Fibroblast of lung (primary cell): ENCODE data around the gene EFNA2. TPM values are rescaled to one million over a fixed set of nuclear protein-coding genes. Genes with fewer than 3 reads are reported as not detected.

ENCODE experiments used
- DNase-seq, 2 donors: peaks; one replicate each; pipeline versions ENCODE4 v3.0.0 to v3.0.0-alpha.2; 2010; ENCODE audit warnings: low read depth in 2 of 2
- H2AFZ ChIP-seq: 2 replicates; pipeline ENCODE4 v1.5.1; 2012; ENCODE audit warnings: low read length, control low read depth, inconsistent platforms
- H3K27ac ChIP-seq: 2 replicates; pipeline ENCODE4 v1.5.1; 2011; ENCODE audit warnings: low read length, control low read depth; ENCODE audit not compliant: insufficient read depth
- H3K27me3 ChIP-seq: 2 replicates; pipeline ENCODE4 v1.5.1; 2011; ENCODE audit warnings: mild to moderate bottlenecking, low read length; ENCODE audit not compliant: control insufficient read depth, insufficient read depth
- H3K36me3 ChIP-seq: 2 replicates; pipeline ENCODE4 v1.5.1; 2011; ENCODE audit warnings: low read length; ENCODE audit not compliant: control insufficient read depth, insufficient read depth
- H3K4me1 ChIP-seq: 2 replicates; pipeline ENCODE4 v1.5.1; 2011; ENCODE audit warnings: low read length; ENCODE audit not compliant: control insufficient read depth, insufficient read depth; ENCODE audit errors: extremely low read depth
- H3K4me2 ChIP-seq: 2 replicates; pipeline ENCODE4 v1.5.1; 2011; ENCODE audit warnings: low read length, control low read depth; ENCODE audit not compliant: insufficient read depth; ENCODE audit errors: extremely low read depth
- H3K4me3 ChIP-seq, 4 experiments: fragments of 200-600 bp in 1 of 4; sonication (generic) in 1 of 4; replicated peaks in 1 of 4; 2 replicates each; pipeline ENCODE4 v1.5.1; 2011 to 2016; ENCODE audit warnings: low read length in 4 of 4, low read depth in 3 of 4, mild to moderate bottlenecking in 3 of 4, control low read depth in 2 of 4, inconsistent platforms in 1 of 4, mixed read lengths in 1 of 4; ENCODE audit not compliant: insufficient read depth in 1 of 4; ENCODE audit errors: control extremely low read depth in 1 of 4
- H3K79me2 ChIP-seq: 2 replicates; pipeline ENCODE4 v1.5.1; 2012; ENCODE audit warnings: mild to moderate bottlenecking, low read length, inconsistent platforms; ENCODE audit not compliant: control insufficient read depth, insufficient read depth
- H3K9ac ChIP-seq: 2 replicates; pipeline ENCODE4 v1.5.1; 2011; ENCODE audit warnings: mild to moderate bottlenecking, low read length, control low read depth; ENCODE audit not compliant: insufficient read depth
- H3K9me3 ChIP-seq: 2 replicates; pipeline ENCODE4 v1.5.1; 2012; ENCODE audit warnings: low read depth, low read length; ENCODE audit not compliant: control insufficient read depth, insufficient read depth
- H4K20me1 ChIP-seq: 2 replicates; pipeline ENCODE4 v1.5.1; 2011; ENCODE audit warnings: low read length; ENCODE audit not compliant: control insufficient read depth, insufficient read depth; ENCODE audit errors: extremely low read depth
- EZH2 ChIP-seq: IDR thresholded peaks from 2 replicates; pipeline ENCODE4 v1.5.1; 2012; ENCODE audit warnings: low read length, control low read depth, mild to moderate bottlenecking; ENCODE audit errors: missing control alignments
- polyA plus RNA-seq, 2 donors: library from polyadenylated mRNA; depleted of rRNA in 1 of 2; stranded (reverse) in 1 of 2; unstranded in 1 of 2; fragments of >200 nt; gene quantifications; 2 replicates each; pipeline ENCODE4 v1.2.1, GENCODE V29; 2011 to 2012; ENCODE audit warnings: missing spikeins in 1 of 2
- total RNA-seq: library from RNA; depleted of rRNA; stranded (reverse); fragments of >200 nt; gene quantifications from 2 replicates; pipeline ENCODE4 v1.2.1, GENCODE V29; 2014
- TF ChIP-seq, protein P1 (sequence below), 2 donors: IDR thresholded peaks in 1 of 2; conservative IDR thresholded peaks in 1 of 2; 1 replicate in 1 of 2; 2 replicates in 1 of 2; pipeline ENCODE4 v1.5.1; 2011 to 2012; ENCODE audit warnings: low read length in 2 of 2, control low read depth in 1 of 2, inconsistent platforms in 1 of 2, low read depth in 1 of 2, mild to moderate bottlenecking in 1 of 2

EFNA2 gene
- total and polyA plus RNA-seq, 2 donors (not counting 1 experiment from before 2014, with no cell fraction given): 0.17 TPM; not detected in 1

DNA sequence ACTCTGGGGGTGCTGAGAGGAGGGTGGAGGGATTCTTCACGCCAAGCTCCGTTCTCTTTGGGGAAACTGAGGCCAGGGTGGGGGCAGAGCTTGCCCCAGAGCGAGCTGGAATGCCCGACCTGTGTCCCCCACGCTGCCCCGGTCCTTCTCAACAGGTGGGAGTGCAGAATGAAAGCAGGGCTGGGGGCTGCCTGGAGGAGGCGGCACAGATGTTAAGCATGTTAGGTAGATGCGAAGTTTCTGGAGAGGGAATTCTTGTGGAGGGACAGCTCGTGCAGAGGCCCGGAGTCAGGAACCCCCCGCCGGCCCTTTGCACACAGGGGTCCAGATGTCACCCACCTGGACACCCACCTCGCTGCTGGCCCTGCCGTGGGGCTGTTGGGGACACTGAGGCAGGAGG is 9.0 kb downstream of the EFNA2 start:
- Histone ChIP-seq H3K9me3 (no peaks in the 10 kb centered on the region), H3K27ac (no peak overlapping the region), H3K79me2 (no peaks in the 10 kb centered on the region), H3K4me2 (no peak overlapping the region), H3K4me1 (no peaks in the 10 kb centered on the region), H3K27me3 (no peaks in the 10 kb centered on the region), H2AFZ (no peak overlapping the region), H4K20me1 (no peaks in the 10 kb centered on the region), H3K36me3 (no peaks in the 10 kb centered on the region), H3K4me3 (no peak overlapping the region), H3K9ac (no peak overlapping the region)
- TF ChIP-seq, protein P1, sequence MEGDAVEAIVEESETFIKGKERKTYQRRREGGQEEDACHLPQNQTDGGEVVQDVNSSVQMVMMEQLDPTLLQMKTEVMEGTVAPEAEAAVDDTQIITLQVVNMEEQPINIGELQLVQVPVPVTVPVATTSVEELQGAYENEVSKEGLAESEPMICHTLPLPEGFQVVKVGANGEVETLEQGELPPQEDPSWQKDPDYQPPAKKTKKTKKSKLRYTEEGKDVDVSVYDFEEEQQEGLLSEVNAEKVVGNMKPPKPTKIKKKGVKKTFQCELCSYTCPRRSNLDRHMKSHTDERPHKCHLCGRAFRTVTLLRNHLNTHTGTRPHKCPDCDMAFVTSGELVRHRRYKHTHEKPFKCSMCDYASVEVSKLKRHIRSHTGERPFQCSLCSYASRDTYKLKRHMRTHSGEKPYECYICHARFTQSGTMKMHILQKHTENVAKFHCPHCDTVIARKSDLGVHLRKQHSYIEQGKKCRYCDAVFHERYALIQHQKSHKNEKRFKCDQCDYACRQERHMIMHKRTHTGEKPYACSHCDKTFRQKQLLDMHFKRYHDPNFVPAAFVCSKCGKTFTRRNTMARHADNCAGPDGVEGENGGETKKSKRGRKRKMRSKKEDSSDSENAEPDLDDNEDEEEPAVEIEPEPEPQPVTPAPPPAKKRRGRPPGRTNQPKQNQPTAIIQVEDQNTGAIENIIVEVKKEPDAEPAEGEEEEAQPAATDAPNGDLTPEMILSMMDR (conservative IDR thresholded peaks at IDR 0.05 in 1 of 2, IDR thresholded peaks at IDR 0.05 in 1 of 2; ENCODE audit: low read depth in 1 of 2, low read length in 2 of 2): no peak
- TF ChIP-seq EZH2: no peak
- no peak for DNase-seq

DNA sequence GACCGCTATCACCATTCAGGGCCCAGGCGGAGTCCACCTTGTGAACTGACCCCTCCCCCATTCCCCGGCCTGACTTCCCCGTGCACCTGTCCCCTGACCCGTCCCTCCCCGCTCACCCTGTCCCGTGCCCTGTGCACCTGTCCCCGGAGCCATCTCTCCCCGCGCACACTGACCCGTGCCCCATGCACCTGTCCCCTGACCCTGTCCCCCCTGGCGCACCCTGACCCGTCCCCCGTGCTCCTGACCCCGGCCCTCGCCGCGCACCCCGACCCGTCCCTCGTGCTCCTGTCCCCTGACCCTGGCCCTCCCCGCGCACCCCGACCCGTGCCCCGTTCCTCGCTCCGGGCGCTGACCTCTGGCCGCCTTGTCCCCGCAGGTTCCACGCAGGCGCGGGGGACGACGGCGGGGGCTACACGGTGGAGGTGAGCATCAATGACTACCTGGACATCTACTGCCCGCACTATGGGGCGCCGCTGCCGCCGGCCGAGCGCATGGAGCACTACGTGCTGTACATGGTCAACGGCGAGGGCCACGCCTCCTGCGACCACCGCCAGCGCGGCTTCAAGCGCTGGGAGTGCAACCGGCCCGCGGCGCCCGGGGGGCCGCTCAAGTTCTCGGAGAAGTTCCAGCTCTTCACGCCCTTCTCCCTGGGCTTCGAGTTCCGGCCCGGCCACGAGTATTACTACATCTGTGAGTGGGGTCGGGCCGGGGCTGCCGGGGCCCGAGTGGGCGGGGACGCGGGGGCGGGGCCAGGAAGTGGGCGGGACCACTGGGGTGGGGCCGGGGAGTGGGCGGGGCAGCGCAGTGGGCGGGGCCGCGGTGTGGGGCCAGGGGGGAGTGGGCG is 9.7 kb downstream of the EFNA2 start:
- Histone ChIP-seq H2AFZ (no peak overlapping the region), H3K4me2 (peak overlapping the region; percentile 13), H3K27ac (no peak overlapping the region), H3K79me2 (no peaks in the 10 kb centered on the region), H3K36me3 (no peaks in the 10 kb centered on the region), H3K9ac (no peak overlapping the region), H3K4me3 (no peak overlapping the region), H4K20me1 (no peaks in the 10 kb centered on the region), H3K4me1 (no peaks in the 10 kb centered on the region), H3K27me3 (no peaks in the 10 kb centered on the region), H3K9me3 (no peaks in the 10 kb centered on the region)
- DNase-seq: no peak
- no peak for TF ChIP-seq EZH2
- TF ChIP-seq, protein P1 (conservative IDR thresholded peaks at IDR 0.05 in 1 of 2, IDR thresholded peaks at IDR 0.05 in 1 of 2; ENCODE audit: low read depth in 1 of 2, low read length in 2 of 2): no peak

DNA sequence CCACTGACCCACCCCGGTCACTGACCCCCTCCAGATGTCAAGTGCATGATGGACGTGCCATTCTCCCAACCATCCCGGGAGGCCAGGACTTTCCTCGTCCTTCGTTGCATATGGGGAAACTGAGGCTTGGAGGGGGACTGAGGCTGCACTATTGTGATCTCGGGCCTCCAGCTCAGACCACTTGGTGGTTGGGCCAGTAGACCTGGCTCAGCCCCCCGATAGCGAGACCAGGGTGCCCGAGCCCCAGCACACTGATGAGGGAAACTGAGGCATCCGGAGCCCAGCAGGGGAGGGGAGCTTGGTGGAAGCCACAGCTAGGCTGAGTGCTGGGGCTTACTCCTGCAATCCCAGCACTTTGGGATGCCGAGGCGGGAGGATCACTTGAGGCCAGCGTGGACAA is 10.4 kb downstream of the EFNA2 start:
- no peak overlapping the region for H3K4me3 ChIP-seq
- no peaks in the 10 kb centered on the region for H3K9me3 ChIP-seq
- H4K20me1 ChIP-seq: no peaks in the 10 kb centered on the region
- TF ChIP-seq, protein P1 (conservative IDR thresholded peaks at IDR 0.05 in 1 of 2, IDR thresholded peaks at IDR 0.05 in 1 of 2; ENCODE audit: low read depth in 1 of 2, low read length in 2 of 2): no peak
- no peak for TF ChIP-seq EZH2
- H3K79me2 ChIP-seq: no peaks in the 10 kb centered on the region
- no peaks in the 10 kb centered on the region for H3K36me3 ChIP-seq
- no peak overlapping the region for H3K9ac ChIP-seq
- H2AFZ ChIP-seq: no peak overlapping the region
- no peak overlapping the region for H3K4me2 ChIP-seq
- H3K27ac ChIP-seq: no peak overlapping the region
- H3K27me3 ChIP-seq: no peaks in the 10 kb centered on the region
- DNase-seq: no peak
- no peaks in the 10 kb centered on the region for H3K4me1 ChIP-seq
